ENCODE results near the gene MRPL55. TPM values are rescaled to one million over a fixed set of nuclear protein-coding genes. Genes with fewer than 3 reads are reported as not detected.

The MRPL55 gene
- total and polyA plus RNA-seq, 2 of the 4 experiments (the other 2 are of a cell fraction), result 48.9 to 95.4 TPM

- Histone ChIP-seq H4K5ac (ENCODE audit: low read depth, low read length) (peak within 1 kb of the TSS; percentile 64), H3K4me1 (ENCODE audit: control insufficient read depth, insufficient read depth, low read length) (peaks cover 23% of the 10 kb centered on the region), H3K4ac (ENCODE audit: low read depth, low read length) (peak within 1 kb of the TSS; percentile 83), H3K14ac (replicated peaks; ENCODE audit: low read depth, low read length) (peak within 1 kb of the TSS; percentile 71), H4K91ac (ENCODE audit: insufficient read depth, low read depth, low read length) (peak within 1 kb of the TSS; percentile 80), H2BK20ac (ENCODE audit: low read depth, low read length) (no peak within 1 kb of the TSS), H3K36me3 (ENCODE audit: control insufficient read depth, insufficient read depth, low read length) (peaks cover 10% of the 10 kb centered on the region), H4K20me1 (ENCODE audit: insufficient read depth, low read length) (peaks cover 33% of the 10 kb centered on the region), H4K8ac (ENCODE audit: low read depth in 2 of 2, low read length in 2 of 2) (peak within 1 kb of the TSS; percentile 70 to 80), H2AFZ (replicated peaks; ENCODE audit: low read length, poor library complexity) (peak within 1 kb of the TSS; percentile 78), H3K23ac (ENCODE audit: low read depth, low read length) (no peak within 1 kb of the TSS), H3K27me3 (ENCODE audit: control insufficient read depth, insufficient read depth, low read length) (no peaks in the 10 kb centered on the region), H2BK120ac (ENCODE audit: low read depth, low read length) (peak within 1 kb of the TSS; percentile 46), H3K79me1 (ENCODE audit: low read depth in 1 of 2, low read length in 2 of 2) (peaks cover 9 to 61% of the 10 kb centered on the region in 2 experiments), H3K27ac (ENCODE audit: insufficient read depth, low read length) (peak within 1 kb of the TSS; percentile 86), H3K9ac (ENCODE audit: low read depth, low read length) (peak within 1 kb of the TSS; percentile 21), H2AK9ac (replicated peaks; ENCODE audit: low read depth, low read length, poor library complexity) (peak within 1 kb of the TSS; percentile 95), H2AK5ac (ENCODE audit: low read depth, low read length) (peak within 1 kb of the TSS; percentile 67), H3K56ac (ENCODE audit: extremely low read depth, insufficient read depth, low read length) (0 out of 2 replicates have a peak within 1 kb of the TSS, but pooled peaks have one; percentile 26), H3K9me3 (ENCODE audit: control insufficient read depth, insufficient read depth, low read length) (no peaks in the 10 kb centered on the region), H3K18ac (ENCODE audit: low read depth, low read length) (peak within 1 kb of the TSS; percentile 24; the same call in 1 of the 2 replicates), H3K9me1 (ENCODE audit: insufficient read depth, low read length) (peaks cover 9% of the 10 kb centered on the region), H2BK15ac (ENCODE audit: low read depth, low read length) (no peak within 1 kb of the TSS; the same call in 2 of the 3 replicates), H3K4me2 (ENCODE audit: low read depth, low read length) (peak within 1 kb of the TSS; percentile 64), H3K4me3 (ENCODE audit: insufficient read depth, low read depth, low read length) (no peak within 1 kb of the TSS), H2BK5ac (ENCODE audit: low read depth, low read length, poor library complexity, severe bottlenecking) (peak within 1 kb of the TSS; percentile 89)
- DNase-seq, result peak; percentile 18
- 30% methylated on average over 4 of the region's 17 CpGs; no CpG with 5 or more reads in 1 of the 2 experiments for WGBS, 2 experiments (ENCODE audit: extremely low coverage in 2 of 2, insufficient read length in 1 of 2)
- dilution Hi-C loops (cut with HindIII; ENCODE audit: low sequenced_read_pairs, unreplicated experiment) (no loop called here), intact Hi-C loops (cut with micrococcal nuclease) (loop anchor here (1.0 kb wide), 1 partner anchor 9 kb away; the partner anchor contains the start of gene GUK1), in situ Hi-C loops (cut with MboI; ENCODE audit: low sequenced_read_pairs) (no loop called here)
- BruUV-seq (replicated peaks), result no TSS peak
- peak; percentile 54 for ATAC-seq (ENCODE audit: low read depth)
- TF ChIP-seq RFX5 (IDR thresholded peaks at IDR 0.05; ENCODE audit: low read depth, low read length) (no peak), MAZ (IDR thresholded peaks at IDR 0.05; ENCODE audit: borderline replicate concordance, low read depth, low read length) (peak; percentile 40; the same call in 1 of the 2 replicates)
- POLR2A ChIA-PET (ENCODE audit: unreplicated experiment), result no interaction called here
- CTCF ChIA-PET, result interaction anchor here (1.3 kb wide), 1 partner anchor 150 kb away, joined by 3 read pairs; no protein-coding TSS in a partner anchor
Observed at GRCh38 chr1:228149406-228150119, 40.5 kb upstream of the MRPL55 start, which contains the start of gene GJC2. GJC2 (plus strand) TSS chr1:228149930; CDS start chr1:228157759, 7,829 bp downstream.
